H54 (cell line): ENCODE results near the gene LRRC14B.
A peak's percentile ranks its signal among the peaks of the same experiment; 100 is the strongest.
"Not testable (repeated sequence)": the region's sequence is repeated elsewhere in the genome, so short reads cannot be mapped to it uniquely, and the experiment has no call there.

Source experiments
- DNase-seq: peaks from one replicate; pipeline ENCODE4 v3.0.0; 2011; ENCODE audit warnings: low spot score, mixed read lengths; ENCODE audit not compliant: insufficient read length
- FAIRE-seq: peaks from 3 replicates; lab custom pipeline; 2011; peaks lifted over from hg19 to GRCh38; lab: Jason Lieb, UNC
- POLR2A ChIP-seq: IDR thresholded peaks from 2 replicates; pipeline ENCODE4 v1.6.1; 2011; ENCODE audit warnings: low read depth, mild to moderate bottlenecking, low read length

LRRC14B gene

DNA sequence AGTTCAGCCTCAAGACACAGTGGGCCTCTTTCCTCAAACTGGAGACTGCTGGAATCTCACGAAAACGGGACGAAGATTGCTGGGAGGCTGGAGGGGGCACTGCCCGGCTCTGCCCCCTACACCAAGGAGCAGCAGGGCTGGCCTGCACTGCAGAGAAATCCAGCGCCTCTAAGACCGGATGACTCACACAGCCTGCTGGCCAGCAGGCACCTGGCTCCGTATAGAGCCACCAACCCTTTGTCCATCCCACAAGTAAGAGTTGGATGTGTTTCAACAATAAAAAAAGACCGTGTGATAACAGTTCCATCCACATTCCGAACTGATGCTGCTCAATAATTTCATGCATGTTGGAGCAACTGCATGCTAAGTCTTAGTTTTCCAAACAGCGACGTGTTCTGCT, 15.1 kb downstream of the LRRC14B start:
- FAIRE-seq: no peak

DNA sequence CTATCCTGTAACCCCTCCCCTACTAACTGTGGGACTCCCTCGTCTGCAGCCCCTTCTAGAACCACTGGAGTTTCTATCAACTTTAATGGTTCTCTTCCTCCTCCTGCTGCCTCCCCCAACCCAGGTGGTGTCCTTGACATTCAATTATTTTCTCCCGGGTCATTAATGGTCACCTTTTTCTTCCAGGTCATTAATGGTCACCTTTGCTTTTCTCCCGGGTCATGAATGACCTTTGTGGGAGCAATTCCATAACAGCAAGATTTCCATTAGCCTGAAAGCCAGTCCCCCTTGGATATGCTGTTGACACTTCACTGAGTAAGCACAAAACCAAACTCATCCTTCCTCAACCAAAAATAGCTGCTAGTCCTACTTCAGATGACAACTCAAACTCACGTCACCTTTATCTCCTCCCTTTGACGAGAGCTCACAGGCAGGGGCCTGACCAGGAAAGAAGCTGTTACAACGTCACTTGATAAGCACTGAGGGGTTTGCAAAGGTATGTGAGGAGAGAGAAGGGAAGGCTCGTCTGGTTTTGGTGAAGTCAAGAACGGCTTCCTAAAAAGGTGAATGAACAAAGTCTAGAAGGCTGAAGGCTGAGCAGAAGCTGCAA, 15.7 kb downstream of the LRRC14B start:
- FAIRE-seq: no peak
- TF ChIP-seq POLR2A: no peak
- DNase-seq: no peak

More for the DNA sequence above, 15.1 kb downstream of the LRRC14B start:
- peak; percentile 69 for DNase-seq
- TF ChIP-seq POLR2A: no peak

- DNase-seq (no peak), FAIRE-seq (no peak)
- no peak for TF ChIP-seq POLR2A
Observed at GRCh38 chr5:207599-207998, 16.3 kb downstream of the LRRC14B start.

GRCh38 chr5:208449-209114, 17.3 kb downstream of the LRRC14B start:
- DNase-seq (no peak), FAIRE-seq (no peak)
- no peak for TF ChIP-seq POLR2A

- DNase-seq: no peak
- no peak for FAIRE-seq
- TF ChIP-seq POLR2A: no peak
Observed at GRCh38 chr5:213803-214395, 22.6 kb downstream of the LRRC14B start.

- FAIRE-seq, DNase-seq: not testable (repeated sequence)
Observed at GRCh38 chr5:215256-215655, 24.0 kb downstream of the LRRC14B start.

GRCh38 chr5:216076-216475, 24.8 kb downstream of the LRRC14B start:
- not testable (repeated sequence) for DNase-seq, FAIRE-seq

GRCh38 chr5:217494-218456, 26.5 kb downstream of the LRRC14B start, which contains the start of the genes CCDC127 and SDHA:
CCDC127 (minus strand) TSS chr5:218153; CDS start chr5:216849, 1,304 bp downstream.
SDHA (plus strand) TSS chr5:218320; CDS start chr5:218356, 36 bp downstream.
- TF ChIP-seq POLR2A: peak; percentile 61
- not testable (repeated sequence) for FAIRE-seq
- DNase-seq: peak; percentile 99

DNA sequence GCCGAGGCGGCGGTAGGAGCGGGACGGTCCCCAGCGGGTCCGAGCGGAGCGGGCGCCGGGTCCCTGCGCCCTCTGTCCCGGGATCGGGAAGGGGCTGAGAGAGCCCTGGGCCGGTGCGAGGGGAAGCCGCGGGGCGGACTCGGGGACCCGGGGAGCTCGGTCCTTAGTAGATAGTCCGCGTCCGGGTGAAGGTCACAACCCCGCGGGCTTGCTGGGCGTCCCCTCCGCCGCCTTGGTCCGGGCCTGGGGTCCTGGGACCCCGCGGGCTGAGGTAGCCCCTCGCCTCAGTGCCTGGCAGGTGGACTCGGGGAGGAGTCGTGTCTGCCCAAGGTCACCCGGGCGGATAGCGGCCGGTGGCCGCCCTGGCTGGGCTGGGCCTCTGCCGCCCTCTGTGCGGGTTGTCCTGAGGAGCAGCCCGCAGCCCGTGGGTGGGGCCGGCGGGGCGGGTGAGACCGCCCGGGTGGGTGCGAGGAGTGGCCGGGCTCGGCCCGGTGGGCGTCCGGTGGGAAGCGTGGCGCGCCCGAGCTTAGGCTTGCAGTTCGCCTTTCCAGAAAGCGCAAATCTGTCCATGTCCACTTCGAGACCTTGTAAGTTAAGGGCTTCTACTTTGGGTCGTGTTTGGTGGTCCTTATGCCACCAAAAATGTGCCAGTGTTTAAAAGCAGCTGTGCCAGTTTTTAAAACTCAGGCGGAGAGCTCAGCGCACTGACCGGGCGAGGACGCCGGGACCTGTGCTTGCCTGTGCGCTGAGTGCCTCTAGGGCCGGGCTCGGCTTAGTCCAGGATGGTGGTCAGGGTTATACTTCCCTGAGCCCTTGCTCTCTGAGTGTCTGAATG, 27.4 kb downstream of the LRRC14B start:
- no peak for TF ChIP-seq POLR2A
- no peak for DNase-seq
- FAIRE-seq: no peak

- DNase-seq (no peak), FAIRE-seq (no peak)
- no peak for TF ChIP-seq POLR2A
Observed at GRCh38 chr5:219460-219863, 28.2 kb downstream of the LRRC14B start.

- no peak for FAIRE-seq
- DNase-seq: no peak
Observed at GRCh38 chr5:219991-220390, 28.7 kb downstream of the LRRC14B start.

DNA sequence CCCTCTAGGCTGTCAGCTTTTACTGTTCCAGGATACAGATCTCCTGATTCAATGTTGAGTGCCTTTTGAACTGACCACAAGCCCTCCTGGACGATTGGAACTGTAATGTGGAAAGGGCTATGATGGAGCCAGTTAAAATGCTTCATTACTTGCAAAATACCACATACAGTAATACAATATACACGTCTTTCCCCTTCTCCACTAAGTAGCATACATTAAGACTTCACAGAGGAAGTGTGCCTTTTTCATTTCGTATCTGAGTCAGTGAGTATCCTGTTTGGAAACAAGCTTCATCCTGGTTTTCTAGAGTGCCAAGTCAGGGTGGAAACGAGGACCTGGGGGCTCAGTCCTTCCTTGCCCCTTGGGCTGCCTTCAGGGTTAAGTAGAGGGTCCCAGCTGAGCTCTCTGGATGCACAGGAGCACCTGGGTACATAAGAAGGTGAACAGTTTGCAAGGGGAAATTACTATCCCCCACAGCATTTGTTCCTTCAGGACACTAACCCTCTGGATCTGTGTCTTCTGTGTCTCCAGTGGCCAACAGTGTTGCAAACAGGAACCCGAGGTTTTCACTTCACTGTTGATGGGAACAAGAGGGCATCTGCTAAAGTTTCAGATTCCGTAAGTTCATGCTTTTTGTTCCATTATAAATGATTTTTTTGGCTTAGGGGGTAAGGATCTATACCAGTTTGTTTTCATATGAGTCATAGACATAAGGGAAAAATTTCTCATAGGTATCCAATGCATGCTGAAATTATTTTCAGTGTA, 31.8 kb downstream of the LRRC14B start:
- DNase-seq, FAIRE-seq: not testable (repeated sequence)

More at GRCh38 chr5:219991-220390, 28.7 kb downstream of the LRRC14B start:
- no peak for TF ChIP-seq POLR2A
